ENCODE measurements around the gene UCHL1.
"Not testable (repeated sequence)": the region's sequence is repeated elsewhere in the genome, so short reads cannot be mapped to it uniquely, and the experiment has no call there.

UCHL1 gene

DNA sequence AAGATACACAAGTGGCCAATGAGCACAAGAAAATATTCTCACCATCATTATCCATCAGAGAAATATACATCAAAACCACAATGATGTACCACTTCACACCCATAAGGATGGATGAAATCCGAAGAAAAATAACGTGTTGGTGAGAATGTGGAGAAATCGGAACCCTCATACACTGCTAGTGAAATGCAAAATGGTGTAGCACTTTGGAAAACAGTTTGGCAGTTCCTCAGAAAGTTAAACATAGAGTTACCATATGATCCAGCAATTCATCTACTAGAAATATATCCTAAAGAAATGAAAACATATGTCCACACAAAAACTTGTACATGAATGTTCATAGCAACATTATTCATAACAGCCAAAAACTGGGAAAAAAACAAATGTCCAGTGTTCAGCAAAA lies 23.9 kb upstream of the UCHL1 start:
- in situ Hi-C loops (cut with HindIII; ENCODE audit: low sequenced_read_pairs): no loop called here

DNA sequence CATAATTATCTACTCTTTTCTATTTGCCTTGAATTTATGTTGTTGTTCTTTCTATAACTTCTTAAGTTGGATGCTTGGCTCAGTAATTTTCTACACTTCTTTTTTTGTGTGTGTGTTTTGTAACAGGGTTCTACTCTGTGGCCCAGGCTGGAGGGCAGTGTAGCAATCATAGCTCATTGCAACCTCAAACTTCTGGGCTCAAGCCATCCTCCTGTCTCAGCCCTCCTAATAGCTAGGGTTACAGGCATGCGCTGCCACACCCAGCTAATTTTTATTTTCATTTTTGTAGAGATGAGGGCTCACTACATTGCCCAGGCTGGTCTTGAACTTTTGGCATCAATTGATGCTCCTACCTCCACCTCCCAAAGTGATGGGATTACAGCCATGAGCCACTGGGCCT lies 20.7 kb upstream of the UCHL1 start:
- in situ Hi-C loops (cut with HindIII; ENCODE audit: low sequenced_read_pairs): no loop called here

DNA sequence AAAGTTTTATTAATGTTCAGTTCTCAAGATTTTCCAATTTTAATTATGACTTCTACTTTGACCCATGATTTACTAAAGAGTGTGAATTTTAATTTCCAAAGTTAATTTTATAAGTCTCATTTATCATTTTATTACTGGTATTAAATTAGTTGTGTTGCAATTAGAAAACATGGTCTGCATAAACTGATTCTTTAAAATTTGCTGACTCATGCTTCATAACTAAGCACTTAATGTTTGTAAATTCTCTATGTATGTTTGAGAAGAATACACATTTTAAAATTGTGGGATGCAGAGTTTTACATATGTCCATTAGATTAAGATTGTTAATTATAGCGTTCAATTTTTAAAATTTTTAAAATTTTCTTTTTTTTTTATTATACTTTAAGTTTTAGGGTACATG lies 20.2 kb upstream of the UCHL1 start:
- in situ Hi-C loops (cut with HindIII; ENCODE audit: low sequenced_read_pairs): no loop called here

DNA sequence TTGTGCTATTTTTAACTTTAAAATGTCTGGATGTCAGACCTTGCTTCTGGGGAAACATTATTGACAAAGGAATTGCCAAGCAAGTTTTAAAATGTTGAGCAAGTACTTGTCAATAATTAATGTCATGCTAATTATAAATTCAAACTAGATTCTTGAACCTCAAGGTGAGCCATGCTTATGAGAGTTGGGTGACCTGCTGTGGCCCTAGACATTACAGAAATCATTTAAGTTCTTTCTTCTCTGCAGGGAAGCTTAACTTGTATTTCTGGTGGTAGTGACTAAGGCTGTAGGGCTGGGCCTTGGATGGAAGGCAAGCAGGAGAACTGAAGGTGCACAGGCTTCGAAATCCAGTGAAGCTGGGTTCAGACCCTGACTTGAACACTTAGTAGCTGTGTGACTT lies 14.8 kb upstream of the UCHL1 start:
- in situ Hi-C loops (cut with HindIII; ENCODE audit: low sequenced_read_pairs): no loop called here

DNA sequence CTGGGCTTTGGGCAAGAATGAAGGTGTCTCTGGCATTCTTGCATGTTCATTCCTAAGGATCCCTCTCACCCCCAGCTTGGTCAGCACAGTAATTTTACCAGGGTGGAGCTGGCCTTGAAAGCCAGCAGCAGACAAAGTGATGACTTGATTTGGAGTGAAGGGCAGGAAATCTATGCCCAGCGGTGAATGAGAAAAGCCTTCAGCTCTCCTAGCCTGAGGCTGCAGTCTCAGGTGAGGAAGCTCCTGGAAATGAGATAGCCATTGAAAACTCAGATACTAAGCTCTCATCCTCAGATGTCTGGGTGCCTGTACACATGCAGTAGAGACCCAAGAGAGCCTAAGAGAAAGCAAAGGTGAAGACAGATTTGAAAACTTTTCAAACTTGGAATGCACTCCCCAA lies 10.7 kb upstream of the UCHL1 start:
- in situ Hi-C loops (cut with HindIII; ENCODE audit: low sequenced_read_pairs): no loop called here

DNA sequence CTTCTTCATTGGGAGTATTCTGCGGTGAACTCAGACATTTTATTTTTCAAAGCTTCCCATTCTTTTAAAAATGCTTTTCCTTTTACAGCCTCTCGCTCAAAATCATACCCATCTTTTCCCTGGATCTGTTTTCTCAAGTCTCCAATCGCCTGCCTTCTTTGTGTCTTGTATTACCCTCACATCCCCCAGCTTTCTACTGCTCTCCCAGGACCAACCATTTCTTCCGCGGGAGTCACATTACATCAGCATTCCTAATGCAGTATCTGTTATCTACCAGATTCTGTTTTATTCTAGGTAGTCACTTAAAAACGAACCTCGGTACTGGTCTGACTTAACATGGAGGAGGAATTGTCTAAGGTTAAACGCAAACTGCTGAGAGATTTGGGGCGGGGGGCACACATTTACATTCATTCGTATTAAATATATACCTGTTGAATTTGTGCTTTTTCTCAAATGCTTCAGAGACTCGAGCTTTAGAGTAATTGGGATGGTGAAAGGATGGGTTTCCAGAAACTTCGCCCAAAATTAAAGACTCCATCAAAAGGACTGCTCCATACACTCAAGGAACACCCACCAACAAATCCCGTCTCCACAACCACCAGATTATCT lies 493 bp upstream of the UCHL1 start:
- in situ Hi-C loops (cut with HindIII; ENCODE audit: low sequenced_read_pairs): loop anchor here (5.0 kb wide), 1 partner anchor 49 kb away; no protein-coding TSS in a partner anchor

DNA sequence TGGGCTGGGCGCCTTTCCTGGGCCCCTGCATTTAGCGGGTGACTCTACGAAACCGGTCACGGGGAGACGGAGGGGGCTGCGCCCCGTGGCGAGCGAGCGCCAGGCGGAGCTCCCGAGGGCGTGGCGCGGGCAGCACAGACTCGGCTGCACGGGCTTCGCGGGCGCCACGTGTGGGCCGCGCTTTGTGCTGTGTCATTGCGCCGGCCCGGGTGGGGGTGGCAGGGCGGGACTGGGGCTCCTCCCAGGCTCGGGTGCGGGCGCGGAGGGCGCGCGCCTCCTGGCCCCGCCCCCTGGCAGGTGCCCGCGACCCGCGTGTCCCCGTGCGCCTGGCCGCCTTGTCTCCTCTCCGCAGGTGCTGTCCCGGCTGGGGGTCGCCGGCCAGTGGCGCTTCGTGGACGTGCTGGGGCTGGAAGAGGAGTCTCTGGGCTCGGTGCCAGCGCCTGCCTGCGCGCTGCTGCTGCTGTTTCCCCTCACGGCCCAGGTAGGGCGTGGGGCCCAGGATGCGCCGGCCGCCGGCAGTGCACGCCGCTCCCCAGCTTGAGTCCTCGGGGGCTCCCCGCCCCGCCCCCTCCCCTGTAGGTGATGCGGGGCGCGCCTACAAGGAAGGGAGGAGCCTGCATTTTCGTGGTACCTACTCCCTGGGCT lies 651 bp downstream of the UCHL1 start:
- in situ Hi-C loops (cut with HindIII; ENCODE audit: low sequenced_read_pairs): loop anchor here (5.0 kb wide), 1 partner anchor 50 kb away; no protein-coding TSS in a partner anchor

DNA sequence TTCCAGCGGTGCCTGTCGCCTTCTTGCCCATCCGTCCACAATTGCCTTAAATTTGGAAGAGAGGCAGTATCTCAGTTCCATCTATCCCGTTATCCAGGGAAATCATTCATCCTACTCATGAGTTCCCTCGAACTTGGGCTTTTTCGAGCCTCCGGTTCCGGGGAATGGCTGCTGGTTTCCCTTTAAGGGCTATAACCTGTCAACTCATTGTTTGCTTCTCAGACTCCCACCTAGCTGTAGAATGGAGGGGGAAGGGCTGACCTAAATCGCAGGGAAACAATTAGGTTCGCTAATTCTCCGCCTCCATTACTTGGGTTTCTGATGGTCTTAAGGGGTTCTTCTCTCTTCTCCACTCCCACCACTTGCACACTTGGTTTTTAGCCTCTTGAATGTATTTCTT lies 1.2 kb downstream of the UCHL1 start:
- in situ Hi-C loops (cut with HindIII; ENCODE audit: low sequenced_read_pairs): loop anchor here (5.0 kb wide), 1 partner anchor 51 kb away; no protein-coding TSS in a partner anchor

DNA sequence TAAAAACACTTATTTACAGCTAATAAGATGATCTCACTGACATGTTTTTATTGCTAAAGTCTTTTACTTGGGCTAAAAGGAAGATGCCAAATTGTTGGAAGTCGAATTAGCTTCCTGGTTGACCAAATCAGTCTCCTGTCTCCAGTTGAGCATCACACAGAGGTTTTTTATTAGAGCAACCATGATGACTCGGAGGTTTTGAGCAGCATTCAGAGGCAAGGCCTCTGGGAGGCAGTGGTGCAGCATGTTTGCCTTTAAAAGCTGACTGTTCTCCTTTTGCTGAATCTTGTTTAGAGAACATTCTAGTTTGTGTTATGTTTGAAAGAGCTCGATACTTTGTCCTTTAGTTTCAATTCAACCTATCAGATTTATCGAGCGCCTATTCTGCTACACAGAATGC lies 2.1 kb downstream of the UCHL1 start:
- in situ Hi-C loops (cut with HindIII; ENCODE audit: low sequenced_read_pairs): loop anchor here (5.0 kb wide), 1 partner anchor 51 kb away; no protein-coding TSS in a partner anchor

DNA sequence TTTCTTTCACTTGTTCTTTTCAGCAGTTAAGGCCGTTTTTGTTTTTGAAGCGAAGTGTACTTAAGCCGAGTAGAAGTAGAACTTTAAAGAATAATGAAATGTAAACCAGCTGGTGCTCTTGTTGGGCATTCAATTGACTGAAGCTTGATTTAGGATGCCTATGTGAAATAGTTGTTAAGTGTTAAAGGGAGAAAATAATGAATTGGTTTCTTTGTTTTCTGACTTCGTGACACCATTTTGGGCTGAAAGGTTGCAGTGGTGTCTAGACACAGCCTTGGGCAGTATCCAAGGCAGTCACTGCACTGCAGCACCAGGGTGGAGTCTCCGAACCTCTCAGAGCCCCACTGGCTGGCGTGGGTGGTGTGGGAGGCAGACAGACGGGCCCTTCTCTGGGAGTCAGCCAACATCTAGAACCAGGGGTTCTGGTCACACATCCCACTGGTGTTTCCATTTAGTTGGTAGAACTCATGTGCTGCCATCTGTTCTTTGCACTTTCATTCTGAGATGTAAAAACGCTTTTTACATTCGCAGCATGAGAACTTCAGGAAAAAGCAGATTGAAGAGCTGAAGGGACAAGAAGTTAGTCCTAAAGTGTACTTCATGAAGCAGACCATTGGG lies 3.5 kb downstream of the UCHL1 start:
- in situ Hi-C loops (cut with HindIII; ENCODE audit: low sequenced_read_pairs): no loop called here

DNA sequence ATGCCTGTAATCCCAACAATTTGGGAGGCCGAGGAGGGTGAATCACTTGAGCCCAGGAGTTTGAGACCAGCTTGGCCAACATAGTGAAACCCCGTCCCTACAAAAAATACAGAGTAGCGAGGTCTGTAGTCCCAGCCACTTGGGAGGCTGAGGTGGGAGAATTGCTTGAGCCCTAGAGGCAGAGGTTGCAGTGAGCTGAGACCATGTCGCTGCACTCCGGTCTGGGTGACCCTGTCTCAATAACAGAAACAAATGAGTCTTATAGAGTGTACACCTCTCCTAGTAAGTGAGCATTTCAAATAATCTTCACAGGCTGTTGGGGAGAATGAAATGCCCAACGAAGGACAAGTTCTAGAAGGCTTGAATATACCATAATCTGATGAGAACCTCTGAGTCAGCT lies 5.5 kb downstream of the UCHL1 start:
- in situ Hi-C loops (cut with HindIII; ENCODE audit: low sequenced_read_pairs): no loop called here

DNA sequence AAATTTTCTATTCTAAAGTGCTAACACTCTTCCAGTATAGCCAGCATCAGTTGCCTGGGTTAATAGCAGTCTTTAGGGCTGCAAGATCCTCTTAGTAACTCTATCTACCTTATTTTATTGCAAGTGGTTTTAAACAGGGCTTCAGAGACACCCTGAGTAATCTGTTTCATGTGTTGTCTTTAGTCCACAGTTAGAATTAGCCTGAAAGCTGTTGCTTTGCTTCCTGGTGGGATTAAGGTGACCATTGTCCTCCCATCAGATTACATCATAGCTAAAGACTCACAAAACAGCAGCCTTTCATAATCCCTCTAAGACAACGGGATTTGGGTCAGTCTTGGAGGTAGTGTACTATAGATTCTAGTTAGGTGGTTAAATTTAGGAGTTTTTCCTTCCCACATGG lies 7.5 kb downstream of the UCHL1 start:
- in situ Hi-C loops (cut with HindIII; ENCODE audit: low sequenced_read_pairs): no loop called here

DNA sequence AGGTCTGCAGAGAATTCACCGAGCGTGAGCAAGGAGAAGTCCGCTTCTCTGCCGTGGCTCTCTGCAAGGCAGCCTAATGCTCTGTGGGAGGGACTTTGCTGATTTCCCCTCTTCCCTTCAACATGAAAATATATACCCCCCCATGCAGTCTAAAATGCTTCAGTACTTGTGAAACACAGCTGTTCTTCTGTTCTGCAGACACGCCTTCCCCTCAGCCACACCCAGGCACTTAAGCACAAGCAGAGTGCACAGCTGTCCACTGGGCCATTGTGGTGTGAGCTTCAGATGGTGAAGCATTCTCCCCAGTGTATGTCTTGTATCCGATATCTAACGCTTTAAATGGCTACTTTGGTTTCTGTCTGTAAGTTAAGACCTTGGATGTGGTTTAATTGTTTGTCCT lies 11.3 kb downstream of the UCHL1 start:
- in situ Hi-C loops (cut with HindIII; ENCODE audit: low sequenced_read_pairs): no loop called here

DNA sequence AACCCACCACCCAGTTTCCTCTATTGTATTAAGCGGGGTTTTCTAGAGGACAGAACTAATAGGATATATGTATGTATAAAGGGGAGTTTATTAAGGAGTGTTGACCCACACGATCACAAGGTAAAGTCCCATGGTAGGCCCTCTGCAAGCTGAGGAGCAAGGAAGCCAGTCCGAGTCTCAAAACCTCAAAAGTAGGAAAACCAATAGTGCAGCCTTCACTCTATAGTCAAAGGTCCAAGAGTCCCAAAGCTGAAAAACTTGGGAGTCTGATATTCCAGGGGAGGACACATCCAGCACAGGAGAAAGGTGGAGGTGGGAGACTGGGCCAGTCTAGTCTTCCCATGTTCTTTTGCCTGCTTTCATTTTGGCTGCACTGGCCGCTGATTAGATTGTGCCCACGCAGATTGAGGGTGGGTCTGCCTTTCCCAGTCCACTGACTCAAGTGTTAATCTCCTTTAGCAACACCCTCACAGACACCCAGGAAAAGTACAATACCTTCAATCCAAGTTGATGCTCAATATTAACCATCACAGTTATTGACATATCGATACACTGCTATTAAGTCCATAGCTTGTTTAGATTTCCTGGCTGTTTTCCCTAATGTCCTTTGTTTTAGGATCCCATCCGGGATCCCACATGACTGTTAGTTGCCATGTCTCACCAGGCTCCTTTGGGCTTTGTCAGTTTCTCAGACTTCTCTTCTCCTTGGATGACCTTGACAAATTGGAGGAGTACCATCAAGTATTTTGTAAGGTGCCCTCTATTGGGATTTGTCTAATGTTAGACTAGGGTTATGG lies 12.2 kb downstream of the UCHL1 start:
- in situ Hi-C loops (cut with HindIII; ENCODE audit: low sequenced_read_pairs): no loop called here

DNA sequence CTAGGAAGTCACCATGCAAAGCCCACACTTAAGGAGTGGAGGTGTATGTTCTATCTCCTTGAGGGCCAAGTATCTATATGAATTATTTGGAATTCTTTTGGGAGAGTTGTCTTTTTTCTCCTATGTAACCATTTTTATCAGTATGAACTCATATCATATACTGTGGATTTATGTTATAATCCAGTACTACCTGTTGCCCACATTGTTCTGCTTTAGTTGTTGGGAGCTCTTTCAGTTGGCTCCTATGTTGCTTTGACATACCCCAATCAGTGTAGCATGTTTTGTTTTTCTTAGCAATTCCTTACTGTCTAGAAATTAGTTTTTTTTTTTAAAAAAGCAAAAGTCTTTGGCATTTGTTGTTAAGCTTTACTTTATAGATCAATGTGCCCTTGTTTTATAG lies 13.0 kb downstream of the UCHL1 start:
- in situ Hi-C loops (cut with HindIII; ENCODE audit: low sequenced_read_pairs): no loop called here

DNA sequence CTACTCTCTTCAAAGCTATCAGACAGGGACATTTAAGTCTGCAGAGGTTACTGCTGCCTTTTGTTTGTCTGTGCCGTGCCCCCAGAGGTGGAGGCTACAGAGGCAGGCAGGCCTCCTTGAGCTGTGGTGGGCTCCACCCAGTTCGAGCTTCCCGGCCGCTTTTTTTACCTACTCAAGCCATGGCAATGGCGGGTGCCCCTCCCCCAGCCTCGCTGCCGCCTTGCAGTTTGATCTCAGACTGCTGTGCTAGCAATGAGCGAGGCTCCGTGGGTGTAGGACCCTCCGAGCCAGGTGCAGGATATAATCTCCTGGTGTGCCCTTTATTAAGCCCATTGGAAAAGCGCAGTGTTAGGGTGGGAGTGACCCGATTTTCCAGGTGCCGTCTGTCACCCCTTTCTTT lies 19.2 kb downstream of the UCHL1 start:
- in situ Hi-C loops (cut with HindIII; ENCODE audit: low sequenced_read_pairs): not testable (repeated sequence)

DNA sequence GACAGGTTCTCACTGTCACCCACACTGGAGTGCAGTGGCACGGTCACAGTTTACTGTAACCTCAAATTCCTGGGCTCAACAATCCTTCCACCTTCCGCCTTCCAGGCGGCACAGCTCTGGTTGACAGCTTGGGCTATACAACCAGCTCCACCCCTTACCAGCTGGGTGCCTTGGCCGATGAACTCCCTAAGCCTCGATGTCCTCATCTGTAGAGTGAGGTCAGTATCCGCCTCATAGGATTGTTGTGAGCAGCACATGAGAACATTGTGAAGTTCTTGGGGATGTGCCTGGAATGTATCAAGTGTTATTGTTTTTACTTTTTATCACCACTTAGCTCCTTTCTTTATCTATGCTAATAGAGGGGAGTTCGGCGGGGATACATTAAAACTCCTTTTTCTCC lies 23.3 kb downstream of the UCHL1 start:
- in situ Hi-C loops (cut with HindIII; ENCODE audit: low sequenced_read_pairs): no loop called here

DNA sequence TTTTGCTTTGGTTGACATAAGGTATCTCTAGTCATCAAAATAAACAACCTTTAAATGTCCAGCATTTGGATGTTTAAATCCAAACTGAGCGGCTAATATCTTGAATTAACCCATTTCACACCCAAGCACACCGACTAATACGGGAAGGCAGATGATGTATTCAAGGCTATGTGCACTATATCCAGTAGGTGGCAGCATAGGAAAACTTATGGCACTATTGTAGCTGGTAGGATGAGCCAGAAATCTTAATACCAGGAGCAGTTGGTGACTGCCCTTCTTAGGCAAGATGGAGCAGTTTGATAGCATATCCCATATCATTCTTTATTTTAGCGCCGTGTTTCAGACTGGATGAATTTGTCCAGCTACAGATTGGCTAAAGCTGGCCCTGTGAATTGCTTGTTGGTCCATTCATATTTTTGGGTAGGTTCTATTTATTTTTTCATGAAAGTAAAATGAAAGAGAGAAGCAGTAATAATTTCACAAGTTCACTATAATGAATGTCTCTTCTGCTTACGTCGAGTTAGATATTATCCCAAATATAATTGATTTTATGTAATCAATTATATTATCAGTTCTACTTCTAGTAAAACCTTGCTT lies 24.4 kb downstream of the UCHL1 start:
- in situ Hi-C loops (cut with HindIII; ENCODE audit: low sequenced_read_pairs): no loop called here

DNA sequence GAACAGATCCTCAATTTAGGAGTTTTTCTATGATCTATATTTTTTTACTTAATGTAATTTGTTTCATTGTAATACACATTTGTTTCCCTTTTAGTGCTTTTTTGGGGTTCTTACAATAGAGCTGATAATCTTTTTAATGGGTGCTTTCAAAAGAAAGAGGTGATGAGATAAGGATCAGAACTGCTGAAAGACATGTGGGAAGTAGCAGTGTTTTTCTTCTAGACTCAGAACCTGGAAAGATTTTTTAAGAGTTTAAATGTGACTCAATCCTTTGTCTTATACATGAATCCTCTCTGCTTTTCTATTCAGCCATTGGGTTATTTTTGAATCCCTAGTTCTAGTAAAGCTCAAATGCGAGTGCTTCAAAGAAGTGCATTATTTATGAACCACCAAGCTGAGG lies 25.6 kb downstream of the UCHL1 start:
- in situ Hi-C loops (cut with HindIII; ENCODE audit: low sequenced_read_pairs): no loop called here

DNA sequence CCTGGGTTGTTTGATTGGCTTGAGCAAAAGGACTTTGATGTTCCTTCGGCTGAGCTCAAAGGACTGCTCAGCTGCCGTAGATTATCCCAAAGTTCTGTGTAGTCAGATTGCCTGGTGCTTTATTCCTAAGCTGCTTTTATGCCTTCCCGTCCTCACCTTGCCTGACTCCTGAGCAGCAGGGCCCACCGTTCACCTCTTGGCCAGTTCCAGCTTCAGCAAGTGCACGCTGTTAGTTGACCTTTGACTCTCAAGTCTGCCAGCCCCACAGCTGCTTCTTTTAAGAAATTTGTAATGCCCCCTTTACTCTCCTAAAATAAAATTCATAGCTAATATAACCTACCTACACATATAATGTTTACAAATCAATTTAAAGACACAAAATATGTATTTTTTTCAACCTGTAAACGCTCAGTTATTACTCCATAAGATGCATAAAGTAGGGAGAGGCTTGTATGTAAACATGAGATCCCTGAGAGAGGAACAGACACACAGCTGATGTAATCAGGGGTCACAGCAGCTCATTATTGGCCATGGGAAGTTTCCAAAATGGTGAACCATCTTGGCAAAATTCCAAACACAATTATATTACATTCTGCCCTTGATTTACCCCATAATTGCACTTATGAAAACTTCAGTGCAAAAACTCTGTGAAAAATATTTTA lies 28.6 kb downstream of the UCHL1 start:
- in situ Hi-C loops (cut with HindIII; ENCODE audit: low sequenced_read_pairs): no loop called here

DNA sequence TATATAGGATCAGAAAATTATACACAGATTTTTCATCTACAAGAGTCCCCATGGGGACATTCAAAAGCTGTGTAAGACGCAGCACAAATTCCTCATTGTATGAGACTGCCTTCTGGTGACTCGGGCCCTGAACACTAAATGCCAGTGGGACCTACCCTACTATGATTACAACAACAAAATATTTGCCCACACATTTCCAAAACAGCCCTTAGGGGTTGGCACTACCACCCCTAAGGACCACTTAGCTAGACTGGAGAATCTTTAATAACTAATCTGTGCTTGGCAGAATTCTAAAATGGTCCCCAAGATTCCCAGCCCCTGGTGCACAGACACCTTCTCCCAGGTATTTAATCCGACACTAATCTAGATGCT lies 29.1 kb downstream of the UCHL1 start:
- in situ Hi-C loops (cut with HindIII; ENCODE audit: low sequenced_read_pairs): no loop called here
